ENCODE measurements around the gene TIMM8A.

Gene TIMM8A

GRCh38 chrX:101385026-101385684, 36.6 kb upstream of the TIMM8A start:
- Mint-ChIP-seq H3K27ac (no peak overlapping the region), H3K27me3 (ENCODE audit: low read depth, poor library complexity) (peaks cover 6% of the 10 kb centered on the region), H3K4me1 (peaks cover 7% of the 10 kb centered on the region), H3K36me3 (ENCODE audit: low read depth) (no peaks in the 10 kb centered on the region), H3K4me3 (no peak overlapping the region), H3K9me3 (peaks cover 39% of the 10 kb centered on the region)
- TF ChIP-seq CTCF (IDR thresholded peaks at IDR 0.05) = no peak
- DNase-seq = no peak

- DNase-seq = no peak
- H3K27ac Mint-ChIP-seq = no peak overlapping the region
- H3K27me3 Mint-ChIP-seq (ENCODE audit: low read depth, poor library complexity) = peaks cover 6% of the 10 kb centered on the region
- no peak for TF ChIP-seq CTCF (IDR thresholded peaks at IDR 0.05)
- H3K4me3 Mint-ChIP-seq = no peak overlapping the region
- no peaks in the 10 kb centered on the region for H3K36me3 Mint-ChIP-seq (ENCODE audit: low read depth)
- H3K4me1 Mint-ChIP-seq = peaks cover 7% of the 10 kb centered on the region
- H3K9me3 Mint-ChIP-seq = peaks cover 48% of the 10 kb centered on the region
These were observed 35.2 kb upstream of the TIMM8A start for GRCh38 chrX:101383679-101384205.

GRCh38 chrX:101377547-101377946, 29.0 kb upstream of the TIMM8A start:
- no peak overlapping the region for H3K4me3 Mint-ChIP-seq
- no peak for TF ChIP-seq CTCF (IDR thresholded peaks at IDR 0.05)
- H3K27me3 Mint-ChIP-seq (ENCODE audit: low read depth, poor library complexity) = peaks cover 3% of the 10 kb centered on the region
- no peaks in the 10 kb centered on the region for H3K36me3 Mint-ChIP-seq (ENCODE audit: low read depth)
- H3K4me1 Mint-ChIP-seq = no peaks in the 10 kb centered on the region
- DNase-seq = no peak
- no peak overlapping the region for H3K27ac Mint-ChIP-seq
- peaks cover 45% of the 10 kb centered on the region for H3K9me3 Mint-ChIP-seq

GRCh38 chrX:101370888-101371504, 22.5 kb upstream of the TIMM8A start:
- no peaks in the 10 kb centered on the region for H3K36me3 Mint-ChIP-seq (ENCODE audit: low read depth)
- DNase-seq = no peak
- peaks cover 36% of the 10 kb centered on the region for H3K9me3 Mint-ChIP-seq
- no peaks in the 10 kb centered on the region for H3K4me1 Mint-ChIP-seq
- TF ChIP-seq CTCF (IDR thresholded peaks at IDR 0.05) = no peak
- no peak overlapping the region for H3K4me3 Mint-ChIP-seq
- peaks cover 4% of the 10 kb centered on the region for H3K27me3 Mint-ChIP-seq (ENCODE audit: low read depth, poor library complexity)
- peak overlapping the region; percentile 26 for H3K27ac Mint-ChIP-seq

GRCh38 chrX:101369687-101370086, 21.1 kb upstream of the TIMM8A start:
- Mint-ChIP-seq H3K4me3 (no peak overlapping the region), H3K27me3 (ENCODE audit: low read depth, poor library complexity) (peaks cover 4% of the 10 kb centered on the region), H3K36me3 (ENCODE audit: low read depth) (no peaks in the 10 kb centered on the region), H3K9me3 (peaks cover 31% of the 10 kb centered on the region), H3K27ac (no peak overlapping the region), H3K4me1 (no peaks in the 10 kb centered on the region)
- no peak for DNase-seq
- no peak for TF ChIP-seq CTCF (IDR thresholded peaks at IDR 0.05)

GRCh38 chrX:101368800-101369199, 20.3 kb upstream of the TIMM8A start:
- Mint-ChIP-seq H3K27ac (no peak overlapping the region), H3K9me3 (peaks cover 26% of the 10 kb centered on the region), H3K4me1 (no peaks in the 10 kb centered on the region), H3K27me3 (ENCODE audit: low read depth, poor library complexity) (peaks cover 8% of the 10 kb centered on the region), H3K36me3 (ENCODE audit: low read depth) (no peaks in the 10 kb centered on the region), H3K4me3 (no peak overlapping the region)
- DNase-seq = no peak
- TF ChIP-seq CTCF (IDR thresholded peaks at IDR 0.05) = no peak
